ENCODE results near the gene DCUN1D4. TPM values are rescaled to one million over a fixed set of nuclear protein-coding genes. Genes with fewer than 3 reads are reported as not detected.
"Not testable (repeated sequence)": the region's sequence is repeated elsewhere in the genome, so short reads cannot be mapped to it uniquely, and the experiment has no call there.

Gene DCUN1D4
- total RNA-seq, 4 donors from 2014 or later = 27.6 to 50.9 (median 42.1) TPM

GRCh38 chr4:51930557-51930956, 87.6 kb downstream of the DCUN1D4 start:
- ATAC-seq (ENCODE audit: low FRiP score) (no peak), DNase-seq (ENCODE audit: low spot score) (no peak)
- TF ChIP-seq CTCF (IDR thresholded peaks at IDR 0.05) = no peak

DNA sequence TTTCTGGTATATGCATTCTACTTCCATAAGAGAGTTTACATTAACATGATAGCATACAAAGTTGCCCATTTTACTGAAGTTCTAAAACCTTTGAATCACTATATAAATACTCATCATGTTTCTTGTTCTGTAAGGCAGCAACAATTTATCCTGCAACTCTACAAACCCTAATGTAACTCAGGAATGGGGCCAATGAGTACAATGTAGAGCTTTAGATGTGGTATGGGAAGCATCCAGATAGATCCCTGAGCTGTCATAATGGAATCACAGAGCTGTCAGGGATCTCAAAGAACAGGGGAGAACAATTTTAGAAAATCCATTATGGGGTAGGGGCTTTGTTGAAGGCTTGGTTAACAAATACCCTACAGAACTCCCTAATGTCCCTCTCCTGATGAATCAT, 88.5 kb downstream of the DCUN1D4 start:
- no peak for DNase-seq (ENCODE audit: low spot score)
- no peak for TF ChIP-seq CTCF (IDR thresholded peaks at IDR 0.05)
- ATAC-seq (ENCODE audit: low FRiP score) = no peak

- no peak for TF ChIP-seq CTCF (IDR thresholded peaks at IDR 0.05)
- ATAC-seq (ENCODE audit: low FRiP score) (no peak), DNase-seq (ENCODE audit: low spot score) (no peak)
Measured at GRCh38 chr4:51932261-51932660, 89.3 kb downstream of the DCUN1D4 start.

GRCh38 chr4:51932684-51933083, 89.7 kb downstream of the DCUN1D4 start:
- DNase-seq (ENCODE audit: low spot score) = no peak
- ATAC-seq (ENCODE audit: low FRiP score) = no peak
- TF ChIP-seq CTCF (IDR thresholded peaks at IDR 0.05) = no peak

DNA sequence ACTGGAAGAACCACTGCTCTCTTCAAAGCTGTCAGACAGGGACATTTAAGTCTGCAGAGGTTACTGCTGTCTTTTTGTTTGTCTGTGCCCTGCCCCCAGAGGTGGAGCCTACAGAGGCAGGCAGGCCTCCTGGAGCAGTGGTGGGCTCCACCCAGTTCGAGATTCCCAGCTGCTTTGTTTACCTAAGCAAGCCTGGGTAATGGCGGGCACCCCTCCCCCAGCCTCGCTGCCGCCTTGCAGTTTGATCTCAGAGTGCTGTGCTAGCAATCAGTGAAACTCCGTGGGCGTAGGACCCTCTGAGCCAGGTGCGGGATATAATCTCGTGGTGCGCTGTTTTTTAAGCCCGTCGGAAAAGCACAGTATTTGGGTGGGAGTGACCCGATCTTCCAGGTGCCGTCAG, 97.5 kb downstream of the DCUN1D4 start:
- not testable (repeated sequence) for DNase-seq (ENCODE audit: low spot score); ATAC-seq (ENCODE audit: low FRiP score)

DNA sequence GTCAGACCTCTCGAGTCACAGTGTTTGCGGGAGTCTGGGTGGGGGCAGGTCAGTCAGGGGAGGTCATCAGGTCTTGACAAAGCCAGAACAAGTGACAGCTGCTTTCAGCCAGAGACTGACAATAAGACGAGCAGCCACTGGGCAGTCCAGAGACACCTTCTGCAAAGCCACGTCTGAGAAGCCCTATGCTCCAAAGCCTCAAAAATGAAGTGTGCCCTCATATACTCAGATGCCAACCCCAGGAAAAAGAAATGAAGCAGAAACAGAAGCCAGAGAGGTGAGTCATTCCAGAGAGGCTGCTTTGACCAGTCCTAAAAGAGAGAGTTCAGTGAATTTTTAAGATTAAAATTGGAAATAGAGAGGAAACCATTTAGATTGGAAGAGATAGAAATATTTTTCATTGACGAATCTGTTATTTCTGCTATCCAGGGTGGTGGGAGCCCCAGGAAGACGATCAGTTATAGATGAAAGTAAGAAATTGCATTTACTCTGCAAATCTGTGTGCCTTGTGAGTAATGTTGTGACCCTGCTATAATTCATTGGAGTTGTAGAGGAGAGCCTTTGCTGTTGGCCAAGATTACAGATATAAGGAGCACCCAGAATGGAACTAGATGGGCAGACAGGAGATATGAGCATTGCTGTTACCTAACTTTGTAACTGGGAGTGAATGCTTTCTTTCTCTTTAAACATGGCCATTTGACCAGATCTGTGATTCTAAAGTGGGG, 99.3 kb downstream of the DCUN1D4 start:
- DNase-seq (ENCODE audit: low spot score) = no peak

DNA sequence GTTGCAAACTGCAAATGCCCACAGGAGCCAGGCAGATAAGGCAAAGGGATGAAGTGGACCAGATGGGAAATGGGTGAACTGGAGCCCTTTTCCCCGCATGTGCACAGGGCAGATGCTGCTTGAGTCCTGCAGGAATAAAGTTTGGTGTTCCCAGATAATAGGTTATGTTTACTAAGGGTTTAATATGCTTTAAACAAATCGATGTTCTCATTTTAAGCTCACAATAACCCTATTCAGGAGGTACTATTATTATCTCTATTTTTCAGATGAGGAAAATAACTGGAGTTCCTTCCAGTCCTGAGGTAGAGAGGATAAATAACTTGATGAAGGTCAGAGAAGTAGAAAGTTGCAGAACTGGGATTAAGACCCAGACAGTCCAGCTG, 99.9 kb downstream of the DCUN1D4 start:
- ATAC-seq (ENCODE audit: low FRiP score) (no peak), DNase-seq (ENCODE audit: low spot score) (no peak)
- TF ChIP-seq CTCF (IDR thresholded peaks at IDR 0.05) = no peak

More for the DNA sequence above, 99.3 kb downstream of the DCUN1D4 start:
- TF ChIP-seq CTCF (IDR thresholded peaks at IDR 0.05) = no peak
- ATAC-seq (ENCODE audit: low FRiP score) = no peak
